Peyer's patch (tissue), 4 donors: ENCODE results near the gene VRK3. TPM values are rescaled to one million over a fixed set of nuclear protein-coding genes. Genes with fewer than 3 reads are reported as not detected.
"Not testable (repeated sequence)": the region's sequence is repeated elsewhere in the genome, so short reads cannot be mapped to it uniquely, and the experiment has no call there.

ENCODE experiments used
- DNase-seq, 3 donors: peaks; one replicate each; pipeline ENCODE4 v3.0.0-alpha.2; 2017 to 2019
- H3K27ac ChIP-seq, 4 donors: fragments of 200-600 bp; sonication (generic); one replicate each; pipeline ENCODE4 v1.5.1; 2016 to 2019
- H3K27me3 ChIP-seq, 2 donors: fragments of 200-600 bp; sonication (generic); one replicate each; pipeline ENCODE4 v1.5.1; 2019
- H3K36me3 ChIP-seq, 3 donors: fragments of 200-600 bp; sonication (generic); one replicate each; pipeline ENCODE4 v1.5.1; 2016 to 2019
- H3K4me1 ChIP-seq, 4 donors: fragments of 200-600 bp; sonication (generic); one replicate each; pipeline ENCODE4 v1.5.1; 2016 to 2019
- H3K4me3 ChIP-seq, 4 donors: fragments of 200-600 bp; sonication (generic); 1 replicate in 3 of 4; 2 replicates in 1 of 4; pipeline ENCODE4 v1.5.1; 2016 to 2019; ENCODE audit warnings: mild to moderate bottlenecking in 1 of 4
- H3K9me3 ChIP-seq, 4 donors: fragments of 200-600 bp; sonication (generic); one replicate each; pipeline ENCODE4 v1.5.1; 2016 to 2019; ENCODE audit warnings: mild to moderate bottlenecking in 1 of 4
- POLR2A ChIP-seq, 2 donors: fragments of 450-650 bp; IDR thresholded peaks; one replicate each; pipeline ENCODE4 v1.5.1; 2017; ENCODE audit warnings: antibody characterized with exemption in 2 of 2, mild to moderate bottlenecking in 2 of 2, moderate library complexity in 2 of 2
- total RNA-seq, 4 donors: library from RNA; depleted of rRNA; stranded (reverse); fragments of >200 nt; gene quantifications; one replicate each; pipeline ENCODE4 v1.1.0, GENCODE V29; 2016
- TF ChIP-seq, protein P1 (sequence below), 6 experiments: fragments of 450-650 bp in 4 of 6; fragments of 200-600 bp in 2 of 6; sonication (generic) in 1 of 6; IDR thresholded peaks; one replicate each; pipeline ENCODE4 v1.5.1; 2017 to 2019; ENCODE audit warnings: antibody characterized with exemption in 6 of 6, mild to moderate bottlenecking in 3 of 6, moderate library complexity in 1 of 6

The VRK3 gene, protein sequence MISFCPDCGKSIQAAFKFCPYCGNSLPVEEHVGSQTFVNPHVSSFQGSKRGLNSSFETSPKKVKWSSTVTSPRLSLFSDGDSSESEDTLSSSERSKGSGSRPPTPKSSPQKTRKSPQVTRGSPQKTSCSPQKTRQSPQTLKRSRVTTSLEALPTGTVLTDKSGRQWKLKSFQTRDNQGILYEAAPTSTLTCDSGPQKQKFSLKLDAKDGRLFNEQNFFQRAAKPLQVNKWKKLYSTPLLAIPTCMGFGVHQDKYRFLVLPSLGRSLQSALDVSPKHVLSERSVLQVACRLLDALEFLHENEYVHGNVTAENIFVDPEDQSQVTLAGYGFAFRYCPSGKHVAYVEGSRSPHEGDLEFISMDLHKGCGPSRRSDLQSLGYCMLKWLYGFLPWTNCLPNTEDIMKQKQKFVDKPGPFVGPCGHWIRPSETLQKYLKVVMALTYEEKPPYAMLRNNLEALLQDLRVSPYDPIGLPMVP
- 10 to 100 TPM; 76.7 to 98.1 (median 83.9) TPM for total RNA-seq

- H3K4me1 ChIP-seq: peaks cover 0 to 29% (median 12%) of the 10 kb centered on the region in 4 donors
- DNase-seq: peak; percentile 98 to 99 (median 99)
- no peaks in the 10 kb centered on the region for H3K9me3 ChIP-seq
- TF ChIP-seq, protein P1, sequence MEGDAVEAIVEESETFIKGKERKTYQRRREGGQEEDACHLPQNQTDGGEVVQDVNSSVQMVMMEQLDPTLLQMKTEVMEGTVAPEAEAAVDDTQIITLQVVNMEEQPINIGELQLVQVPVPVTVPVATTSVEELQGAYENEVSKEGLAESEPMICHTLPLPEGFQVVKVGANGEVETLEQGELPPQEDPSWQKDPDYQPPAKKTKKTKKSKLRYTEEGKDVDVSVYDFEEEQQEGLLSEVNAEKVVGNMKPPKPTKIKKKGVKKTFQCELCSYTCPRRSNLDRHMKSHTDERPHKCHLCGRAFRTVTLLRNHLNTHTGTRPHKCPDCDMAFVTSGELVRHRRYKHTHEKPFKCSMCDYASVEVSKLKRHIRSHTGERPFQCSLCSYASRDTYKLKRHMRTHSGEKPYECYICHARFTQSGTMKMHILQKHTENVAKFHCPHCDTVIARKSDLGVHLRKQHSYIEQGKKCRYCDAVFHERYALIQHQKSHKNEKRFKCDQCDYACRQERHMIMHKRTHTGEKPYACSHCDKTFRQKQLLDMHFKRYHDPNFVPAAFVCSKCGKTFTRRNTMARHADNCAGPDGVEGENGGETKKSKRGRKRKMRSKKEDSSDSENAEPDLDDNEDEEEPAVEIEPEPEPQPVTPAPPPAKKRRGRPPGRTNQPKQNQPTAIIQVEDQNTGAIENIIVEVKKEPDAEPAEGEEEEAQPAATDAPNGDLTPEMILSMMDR (IDR thresholded peaks at IDR 0.05): peak in 3 of 6 experiments; percentile 43 to 50 (median 45)
- peak; percentile 81 to 82 for TF ChIP-seq POLR2A (IDR thresholded peaks at IDR 0.05)
- peak within 1 kb of the TSS; percentile 89 to 96 (median 92) for H3K27ac ChIP-seq
- H3K27me3 ChIP-seq: no peaks in the 10 kb centered on the region
- H3K36me3 ChIP-seq: peaks cover 0 to 5% (median 0%) of the 10 kb centered on the region in 3 donors
- H3K4me3 ChIP-seq: peak within 1 kb of the TSS; percentile 80 to 91 (median 83)
Measured at GRCh38 chr19:50025022-50025793, at the start of gene VRK3. Gene VRK3, minus strand, starts transcription at chr19:50025372. Its CDS starts 9,210 bp downstream, at chr19:50016162.

GRCh38 chr19:50068382-50068781, 43.2 kb upstream of the VRK3 start:
- not testable (repeated sequence) for H3K9me3 ChIP-seq, H3K36me3 ChIP-seq, H3K4me1 ChIP-seq, H3K4me3 ChIP-seq, DNase-seq, H3K27ac ChIP-seq, H3K27me3 ChIP-seq

GRCh38 chr19:50067575-50067974, 42.4 kb upstream of the VRK3 start:
- Histone ChIP-seq H3K27ac (no peak overlapping the region), H3K36me3 (no peaks in the 10 kb centered on the region), H3K27me3 (no peaks in the 10 kb centered on the region), H3K9me3 (no peaks in the 10 kb centered on the region), H3K4me3 (no peak overlapping the region), H3K4me1 (no peaks in the 10 kb centered on the region)
- TF ChIP-seq, protein P1 (IDR thresholded peaks at IDR 0.05): no peak
- no peak for TF ChIP-seq POLR2A (IDR thresholded peaks at IDR 0.05)
- DNase-seq: no peak

DNA sequence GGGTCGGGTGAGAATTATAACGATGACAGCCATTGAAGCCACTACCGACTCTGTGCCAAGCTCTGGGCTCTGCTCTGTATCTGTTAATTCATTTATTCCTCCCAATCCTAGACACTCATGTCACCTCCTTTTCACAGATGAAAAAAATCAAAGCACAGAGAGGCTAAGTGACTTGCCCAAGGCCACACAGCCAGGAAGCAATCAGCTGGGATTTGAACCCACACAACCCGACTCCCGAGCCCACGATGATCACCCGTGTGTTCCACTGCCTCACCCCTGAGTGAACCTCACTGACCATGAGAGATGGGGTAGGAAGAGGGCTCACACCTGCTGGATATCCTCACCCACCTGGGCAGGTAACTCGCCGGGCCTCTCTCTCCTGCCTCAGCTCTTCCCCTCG, 40.8 kb upstream of the VRK3 start:
- no peaks in the 10 kb centered on the region for H3K27me3 ChIP-seq
- DNase-seq: no peak
- no peak overlapping the region for H3K27ac ChIP-seq
- no peaks in the 10 kb centered on the region for H3K9me3 ChIP-seq
- H3K4me3 ChIP-seq: no peak overlapping the region
- no peaks in the 10 kb centered on the region for H3K36me3 ChIP-seq
- TF ChIP-seq POLR2A (IDR thresholded peaks at IDR 0.05): no peak
- H3K4me1 ChIP-seq: no peaks in the 10 kb centered on the region

GRCh38 chr19:50061650-50062049, 36.5 kb upstream of the VRK3 start:
- no peak overlapping the region for H3K4me3 ChIP-seq
- no peaks in the 10 kb centered on the region for H3K4me1 ChIP-seq
- H3K9me3 ChIP-seq: peaks cover 0 to 23% (median 8%) of the 10 kb centered on the region in 4 donors
- TF ChIP-seq POLR2A (IDR thresholded peaks at IDR 0.05): no peak
- TF ChIP-seq, protein P1 (IDR thresholded peaks at IDR 0.05): no peak
- no peak for DNase-seq
- H3K27me3 ChIP-seq: no peaks in the 10 kb centered on the region
- H3K27ac ChIP-seq: no peak overlapping the region
- H3K36me3 ChIP-seq: no peaks in the 10 kb centered on the region

- no peak for DNase-seq
- H3K9me3 ChIP-seq: peaks cover 0 to 23% (median 8%) of the 10 kb centered on the region in 4 donors
- no peaks in the 10 kb centered on the region for H3K36me3 ChIP-seq
- no peaks in the 10 kb centered on the region for H3K4me1 ChIP-seq
- no peak overlapping the region for H3K4me3 ChIP-seq
- H3K27ac ChIP-seq: no peak overlapping the region
- TF ChIP-seq, protein P1 (IDR thresholded peaks at IDR 0.05): no peak
- TF ChIP-seq POLR2A (IDR thresholded peaks at IDR 0.05): no peak
- no peaks in the 10 kb centered on the region for H3K27me3 ChIP-seq
Measured at GRCh38 chr19:50060107-50060506, 34.9 kb upstream of the VRK3 start.
